Endothelial cell of umbilical vein (primary cell): Measurements from ENCODE around the gene TFPI2. TPM values are rescaled to one million over a fixed set of nuclear protein-coding genes. Genes with fewer than 3 reads are reported as not detected.

Experiments
- BruUV-seq: library from RNA; stranded (reverse); fragments of 400-500 nt; replicated peaks from 2 replicates; lab custom pipeline; 2021; lab: Mats Ljungman, UMichigan
- CTCF ChIA-PET: fragments of 300-600, 350-600 bp; sonication (Branson Sonifier 250); formaldehyde crosslinking; loops from one replicate; lab custom pipeline; 2021; ENCODE audit warnings: antibody characterized with exemption, inconsistent platforms; lab: Charles Lee
- POLR2A ChIA-PET: fragments of 300-600, 350-600 bp; sonication (Branson Sonifier 250); formaldehyde crosslinking; loops from one replicate; lab custom pipeline; 2021; ENCODE audit warnings: antibody characterized with exemption, inconsistent platforms; lab: Charles Lee
- DNase-seq: peaks from one replicate; pipeline ENCODE4 v3.0.0-alpha.2; 2011; ENCODE audit warnings: low read depth, low spot score
- FAIRE-seq: peaks from 2 replicates; lab custom pipeline; 2011; peaks lifted over from hg19 to GRCh38; lab: Jason Lieb, UNC
- H2AFZ ChIP-seq: 2 replicates; pipeline ENCODE4 v1.6.0; 2012; ENCODE audit warnings: low read depth, low read length, control low read depth, inconsistent platforms
- H3K27ac ChIP-seq: 2 replicates; pipeline ENCODE4 v1.5.1; 2011; ENCODE audit warnings: low read depth, mild to moderate bottlenecking, control low read depth, low read length, moderate library complexity; ENCODE audit not compliant: insufficient read depth
- H3K27me3 ChIP-seq, 2 experiments: 2 replicates each; pipeline versions ENCODE4 v1.6.0 to v1.6.1; 2011; ENCODE audit warnings: low read length in 2 of 2, mixed read lengths in 1 of 2; ENCODE audit not compliant: control insufficient read depth in 2 of 2, insufficient read depth in 2 of 2
- H3K36me3 ChIP-seq, 2 experiments: 2 replicates in 1 of 2; 3 replicates in 1 of 2; pipeline ENCODE4 v1.5.1; 2011; ENCODE audit warnings: low read length in 2 of 2, mild to moderate bottlenecking in 1 of 2, moderate library complexity in 1 of 2; ENCODE audit not compliant: control insufficient read depth in 2 of 2, insufficient read depth in 2 of 2; ENCODE audit errors: extremely low read depth in 1 of 2
- H3K4me1 ChIP-seq: 3 replicates; pipeline ENCODE4 v1.5.1; 2011; ENCODE audit warnings: mild to moderate bottlenecking, low read length; ENCODE audit not compliant: control insufficient read depth, insufficient read depth; ENCODE audit errors: extremely low read depth
- H3K4me2 ChIP-seq: 2 replicates; pipeline ENCODE4 v1.6.1; 2011; ENCODE audit warnings: low read length, control low read depth, mixed read lengths; ENCODE audit not compliant: insufficient read depth
- H3K4me3 ChIP-seq, 3 experiments: fragments of 200-600 bp in 1 of 3; sonication (generic), shearing (Covaris generic) in 1 of 3; replicated peaks in 1 of 3; 2 replicates each; pipeline ENCODE4 v1.5.1; 2011 to 2016; ENCODE audit warnings: control low read depth in 3 of 3, low read length in 3 of 3, mild to moderate bottlenecking in 2 of 3, inconsistent platforms in 1 of 3, low read depth in 1 of 3, moderate library complexity in 1 of 3; ENCODE audit not compliant: insufficient read depth in 1 of 3
- H3K79me2 ChIP-seq: 2 replicates; pipeline ENCODE4 v1.6.0; 2012; ENCODE audit warnings: low read length, inconsistent platforms; ENCODE audit not compliant: control insufficient read depth, insufficient read depth
- H3K9ac ChIP-seq: replicated peaks from 2 replicates; pipeline ENCODE3; 2011; ENCODE audit warnings: low read length, control low read depth; ENCODE audit not compliant: insufficient read depth; ENCODE audit errors: extremely low read depth
- H3K9me1 ChIP-seq: replicated peaks from 3 replicates; pipeline ENCODE4 v1.6.0; 2011; ENCODE audit warnings: mild to moderate bottlenecking, low read length; ENCODE audit not compliant: control insufficient read depth, insufficient read depth; ENCODE audit errors: extremely low read depth
- H3K9me3 ChIP-seq: replicated peaks from 2 replicates; pipeline ENCODE4 v1.5.1; 2012; ENCODE audit warnings: low read length, inconsistent platforms; ENCODE audit not compliant: control insufficient read depth, insufficient read depth
- H4K20me1 ChIP-seq: replicated peaks from 2 replicates; pipeline ENCODE3; 2011; ENCODE audit warnings: mild to moderate bottlenecking, low read length; ENCODE audit not compliant: control insufficient read depth, insufficient read depth; ENCODE audit errors: extremely low read depth
- CTCF ChIP-seq, 2 donors: IDR thresholded peaks; 1 replicate in 1 of 2; 2 replicates in 1 of 2; pipeline ENCODE4 v1.5.1; 2011; ENCODE audit warnings: low read length in 2 of 2, mild to moderate bottlenecking in 2 of 2, moderate library complexity in 2 of 2, control low read depth in 1 of 2, inconsistent platforms in 1 of 2, low read depth in 1 of 2; ENCODE audit not compliant: insufficient read depth in 1 of 2; ENCODE audit errors: extremely low read depth in 1 of 2
- EZH2 ChIP-seq: IDR thresholded peaks from 2 replicates; pipeline ENCODE4 v1.6.1; 2012; ENCODE audit warnings: borderline replicate concordance, low read depth, mild to moderate bottlenecking, moderate library complexity, low read length, inconsistent platforms; ENCODE audit not compliant: severe bottlenecking
- FOS ChIP-seq: IDR thresholded peaks from 2 replicates; pipeline ENCODE4 v1.6.1; 2011; ENCODE audit warnings: mild to moderate bottlenecking, low read length, moderate library complexity, borderline replicate concordance; ENCODE audit not compliant: insufficient read depth
- GATA2 ChIP-seq: IDR thresholded peaks from 2 replicates; pipeline ENCODE4 v1.7.0; 2011; ENCODE audit warnings: low read depth, mild to moderate bottlenecking, moderate library complexity, mixed read lengths, low read length; ENCODE audit not compliant: insufficient read length, insufficient read depth
- JUN ChIP-seq: IDR thresholded peaks from 2 replicates; pipeline ENCODE4 v1.6.1; 2011; ENCODE audit warnings: borderline replicate concordance, low read depth; ENCODE audit not compliant: insufficient read length, insufficient read depth
- MYC ChIP-seq: IDR thresholded peaks from one replicate; pipeline ENCODE4 v1.6.1; 2011; ENCODE audit warnings: mild to moderate bottlenecking, low read depth, low read length
- POLR2A ChIP-seq: IDR thresholded peaks from 2 replicates; pipeline ENCODE4 v1.6.1; 2012; ENCODE audit warnings: low read depth, mild to moderate bottlenecking, control low read depth, low read length
- POLR2AphosphoS5 ChIP-seq: IDR thresholded peaks from 2 replicates; pipeline ENCODE4 v1.6.1; 2012; ENCODE audit warnings: low read depth, mild to moderate bottlenecking, control low read depth, low read length, moderate library complexity; ENCODE audit not compliant: insufficient read depth
- dilution Hi-C: fragments of 300-500 bp; cut with MboI; formaldehyde crosslinking; loops from one replicate; pipeline ENCODE4 v1.15.0; 2019; ENCODE audit warnings: low sequenced_read_pairs; ENCODE audit not compliant: extremely low pct_ligation_motif_present
- intact Hi-C: fragments of 100-400 bp; cut with micrococcal nuclease; formaldehyde crosslinking; loops from one replicate; pipeline ENCODE4 v1.10.0; 2022
- polyA plus RNA-seq, 4 experiments: library from polyadenylated mRNA; depleted of rRNA in 3 of 4; stranded (reverse) in 3 of 4; unstranded in 1 of 4; fragments of >200 nt; gene quantifications; 2 replicates each; pipeline versions ENCODE4 v1.2.1 to v1.2.3, GENCODE V29; 2011 to 2012; ENCODE audit warnings: missing spikeins in 1 of 4
- total RNA-seq: library from RNA; stranded (reverse); gene quantifications from 2 replicates; pipeline ENCODE4 v1.2.3, GENCODE V29; 2021
- TF ChIP-seq, protein P1 (sequence below): IDR thresholded peaks from 2 replicates; pipeline ENCODE4 v1.6.1; 2011; ENCODE audit not compliant: insufficient read depth, insufficient read length

TFPI2 gene
- total and polyA plus RNA-seq, 2 donors (not counting 3 experiments of a cell fraction or from before 2014, with no cell fraction given) = 49.9 to 65.9 TPM

DNA sequence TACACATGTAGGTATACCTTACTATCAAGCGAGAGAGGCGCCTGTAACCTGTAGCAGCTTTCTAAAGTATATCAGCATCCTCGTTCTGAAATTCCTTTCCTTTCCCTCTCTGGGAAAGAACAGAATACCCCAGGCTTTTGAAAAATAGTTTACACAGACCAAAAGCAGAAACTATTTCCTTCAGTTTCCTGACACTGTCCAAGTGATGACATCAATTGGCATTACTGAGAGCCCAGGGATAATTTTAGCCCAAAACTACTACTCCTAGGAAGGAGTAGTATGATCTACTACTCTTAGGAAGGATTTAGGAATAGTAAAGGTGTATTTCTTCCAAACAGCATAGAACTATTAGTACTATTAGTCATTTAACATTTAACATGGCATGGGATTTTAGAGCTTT, 37.0 kb upstream of the TFPI2 start:
- Histone ChIP-seq H2AFZ (no peak overlapping the region), H3K9ac (no peak overlapping the region), H3K79me2 (peaks cover 38% of the 10 kb centered on the region), H3K9me1 (no peaks in the 10 kb centered on the region), H3K27me3 (no peaks in the 10 kb centered on the region), H3K4me3 (no peak overlapping the region), H3K27ac (no peak overlapping the region), H3K9me3 (no peaks in the 10 kb centered on the region), H3K4me1 (peaks cover 21% of the 10 kb centered on the region), H3K36me3 (peaks cover 10 to 11% of the 10 kb centered on the region in 2 experiments), H4K20me1 (peaks cover 5% of the 10 kb centered on the region), H3K4me2 (no peak overlapping the region)
- FAIRE-seq = no peak
- BruUV-seq = no TSS peak
- ChIA-PET POLR2A (no interaction called here), CTCF (interaction anchor here (0.8 to 2.1 kb wide), 4 partner anchors 13 to 159 kb away, joined by 3 to 7 read pairs (median 4); no protein-coding TSS in a partner anchor)
- intact Hi-C loops = no loop called here
- dilution Hi-C loops = no loop called here
- no peak for TF ChIP-seq POLR2AphosphoS5
- TF ChIP-seq CTCF (IDR thresholded peaks at IDR 0.05; ENCODE audit: extremely low read depth in 1 of 2, insufficient read depth in 1 of 2, low read depth in 1 of 2, low read length in 2 of 2) = no peak
- no peak for TF ChIP-seq POLR2A
- no peak for TF ChIP-seq GATA2
- no peak for TF ChIP-seq JUN
- no peak for TF ChIP-seq FOS
- TF ChIP-seq MYC = no peak
- TF ChIP-seq, protein P1, sequence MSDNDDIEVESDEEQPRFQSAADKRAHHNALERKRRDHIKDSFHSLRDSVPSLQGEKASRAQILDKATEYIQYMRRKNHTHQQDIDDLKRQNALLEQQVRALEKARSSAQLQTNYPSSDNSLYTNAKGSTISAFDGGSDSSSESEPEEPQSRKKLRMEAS = no peak
- no peak for TF ChIP-seq EZH2
- DNase-seq = no peak
